Upper lobe of left lung (tissue), 6 donors: ENCODE data around the gene PRSS35. TPM values are rescaled to one million over a fixed set of nuclear protein-coding genes. Genes with fewer than 3 reads are reported as not detected.

Experiments
- ATAC-seq, 2 donors: fragments of 200-7000 bp; cut with Tn5 transposase; one replicate each; pipeline ENCODE4 v1.9.1; 2022; ENCODE audit warnings: mild to moderate bottlenecking in 2 of 2, moderate library complexity in 2 of 2; ENCODE audit not compliant: low FRiP score in 2 of 2
- DNase-seq, 2 donors: peaks; one replicate each; pipeline ENCODE4 v3.0.0-alpha.2; 2019 to 2020
- H3K27ac ChIP-seq, 4 donors: fragments of 200-600 bp; sonication (generic); one replicate each; pipeline ENCODE4 v1.5.1; 2016 to 2019
- H3K27me3 ChIP-seq, 4 donors: fragments of 200-600 bp; sonication (generic); one replicate each; pipeline ENCODE4 v1.5.1; 2017 to 2019
- H3K36me3 ChIP-seq, 4 donors: fragments of 200-600 bp; sonication (generic); one replicate each; pipeline ENCODE4 v1.5.1; 2016 to 2019
- H3K4me1 ChIP-seq, 4 donors: fragments of 200-600 bp; sonication (generic); one replicate each; pipeline ENCODE4 v1.5.1; 2018 to 2019
- H3K4me3 ChIP-seq, 4 donors: fragments of 200-600 bp; sonication (generic); one replicate each; pipeline ENCODE4 v1.5.1; 2017 to 2019; ENCODE audit warnings: mild to moderate bottlenecking in 2 of 4, moderate library complexity in 1 of 4
- H3K9me3 ChIP-seq, 4 donors: fragments of 200-600 bp; sonication (generic); one replicate each; pipeline ENCODE4 v1.5.1; 2018 to 2019
- CTCF ChIP-seq, 6 experiments: fragments of 450-650 bp in 4 of 6; fragments of 200-600 bp in 2 of 6; sonication (generic) in 2 of 6; IDR thresholded peaks; one replicate each; pipeline ENCODE4 v1.5.1; 2016 to 2019; ENCODE audit warnings: antibody characterized with exemption in 6 of 6
- POLR2A ChIP-seq, 4 donors: fragments of 450-650 bp; IDR thresholded peaks; one replicate each; pipeline ENCODE4 v1.5.1; 2016 to 2017; ENCODE audit warnings: antibody characterized with exemption in 4 of 4, mild to moderate bottlenecking in 2 of 4
- POLR2AphosphoS5 ChIP-seq, 2 donors: sonication (generic); formaldehyde crosslinking; IDR thresholded peaks; one replicate each; pipeline ENCODE4 v1.5.1; 2017; ENCODE audit warnings: antibody characterized with exemption in 2 of 2
- WGBS, 2 donors: methylation state at CpG; one replicate each; pipeline ENCODE4 v1.1.5; 2017 to 2018; 5-methylcytosine and 5-hydroxymethylcytosine counted together
- total RNA-seq, 6 donors: library from RNA; depleted of rRNA in 4 of 6; stranded (reverse); fragments of >200 nt in 4 of 6; gene quantifications; one replicate each; pipeline versions ENCODE4 v1.1.0 to v1.2.1, GENCODE V29; 2016 to 2021
- donor health status: DM: no; HTN: no; CAD: no; lungs with moderate emphysema.
- donor health status: DM: no; HTN: yes; CAD: no; lungs with severe emphysema.

Gene PRSS35
- total RNA-seq, 6 donors from 2014 or later, result 0.57 to 1.4 (median 0.86) TPM; not detected in 2

- ATAC-seq (no peak), DNase-seq (no peak)
- 56 to 77% methylated on average over 6 of the region's 6 CpGs for WGBS, 2 donors
- H3K9me3 ChIP-seq, result no peaks in the 10 kb centered on the region
- H3K27me3 ChIP-seq, result no peaks in the 10 kb centered on the region
- H3K4me1 ChIP-seq, result no peaks in the 10 kb centered on the region
- no peak overlapping the region for H3K27ac ChIP-seq
- H3K36me3 ChIP-seq, result no peaks in the 10 kb centered on the region
- no peak for TF ChIP-seq POLR2A (IDR thresholded peaks at IDR 0.05)
- TF ChIP-seq POLR2AphosphoS5 (IDR thresholded peaks at IDR 0.05), result no peak
- TF ChIP-seq CTCF (IDR thresholded peaks at IDR 0.05), result no peak
- no peak overlapping the region for H3K4me3 ChIP-seq
These were observed 62.4 kb downstream of the PRSS35 start for GRCh38 chr6:83574783-83575182.

Other genes starting within 250 kb of the PRSS35 start
- 10 to 100 TPM; 12.0 to 16.8 (median 14.0) TPM for gene ME1, start 81.5 kb upstream of the PRSS35 start, total RNA-seq
- under 1 TPM in 1 of 6 donors, not detected in 5; 0.23 TPM for gene SNAP91, start 196.6 kb downstream of the PRSS35 start, total RNA-seq